ENCODE measurements around the gene CDC20B. TPM values are rescaled to one million over a fixed set of nuclear protein-coding genes. Genes with fewer than 3 reads are reported as not detected.

Gene CDC20B, protein sequence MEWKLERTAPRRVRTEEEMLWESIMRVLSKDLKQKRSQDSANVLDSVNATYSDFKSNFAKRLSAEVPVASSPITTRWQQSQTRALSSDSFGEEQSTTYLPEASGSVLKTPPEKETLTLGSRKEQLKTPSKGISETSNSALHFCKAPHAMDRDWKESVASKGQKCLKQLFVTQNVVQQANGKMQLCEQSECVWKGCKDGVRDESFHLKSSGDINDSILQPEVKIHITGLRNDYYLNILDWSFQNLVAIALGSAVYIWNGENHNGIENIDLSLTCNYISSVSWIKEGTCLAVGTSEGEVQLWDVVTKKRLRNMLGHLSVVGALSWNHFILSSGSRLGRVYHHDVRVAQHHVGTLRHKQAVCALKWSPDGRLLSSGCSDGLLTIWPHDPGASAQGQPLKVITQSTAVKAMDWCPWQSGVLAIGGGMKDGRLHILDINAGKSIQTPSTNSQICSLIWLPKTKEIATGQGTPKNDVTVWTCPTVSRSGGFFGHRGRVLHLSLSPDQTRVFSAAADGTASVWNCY
- total RNA-seq: 1 to 10 TPM in 3 of 6 donors, under 1 TPM in 3; 0.09 to 5.5 (median 1.5) TPM

DNA sequence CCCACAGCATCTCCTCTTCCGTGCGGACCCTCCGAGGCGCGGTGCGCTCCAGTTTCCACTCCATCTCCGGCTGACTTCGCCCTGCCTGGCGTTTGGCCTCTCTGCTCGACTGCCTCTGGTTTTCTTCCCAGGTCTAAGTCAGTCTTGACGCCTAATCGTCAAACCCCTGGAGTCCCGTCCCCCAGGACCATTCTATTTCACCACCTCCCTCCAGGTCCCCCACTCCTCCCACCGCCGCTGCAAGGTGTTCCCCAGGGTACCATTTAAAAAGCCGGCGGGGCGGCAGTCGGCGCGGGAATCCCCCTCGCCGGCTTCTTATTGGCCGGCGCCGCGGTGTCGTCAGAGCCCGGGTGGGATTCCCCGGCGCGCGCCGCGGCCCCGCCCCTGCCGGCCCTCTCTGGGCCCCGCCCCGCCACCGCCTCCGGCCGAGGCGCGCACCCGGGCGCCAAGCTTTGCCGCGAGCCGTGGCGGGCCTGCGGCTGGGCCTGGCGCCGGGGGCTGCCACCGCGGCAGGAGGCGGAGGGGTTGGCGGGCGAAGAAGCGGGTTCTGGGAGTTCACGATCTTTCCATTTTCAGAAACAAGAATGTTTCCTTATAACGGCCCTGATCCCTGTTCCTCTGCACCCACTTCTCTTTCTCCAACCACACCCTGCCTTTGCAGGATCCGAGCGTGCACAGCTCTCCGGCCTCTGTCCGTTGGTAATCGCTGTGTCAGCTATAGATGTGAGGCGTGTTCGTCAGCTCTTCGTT is at the start of gene CDC20B:
TSS of gene CDC20B (minus strand) at position 241 of the 750 bp plus-strand sequence. CDS start at position 64, 177 bp downstream.
- WGBS, 2 donors: 1% methylated on average over 40 to 67 of the region's 69 CpGs
- no peak within 1 kb of the TSS for H3K27ac ChIP-seq

DNA sequence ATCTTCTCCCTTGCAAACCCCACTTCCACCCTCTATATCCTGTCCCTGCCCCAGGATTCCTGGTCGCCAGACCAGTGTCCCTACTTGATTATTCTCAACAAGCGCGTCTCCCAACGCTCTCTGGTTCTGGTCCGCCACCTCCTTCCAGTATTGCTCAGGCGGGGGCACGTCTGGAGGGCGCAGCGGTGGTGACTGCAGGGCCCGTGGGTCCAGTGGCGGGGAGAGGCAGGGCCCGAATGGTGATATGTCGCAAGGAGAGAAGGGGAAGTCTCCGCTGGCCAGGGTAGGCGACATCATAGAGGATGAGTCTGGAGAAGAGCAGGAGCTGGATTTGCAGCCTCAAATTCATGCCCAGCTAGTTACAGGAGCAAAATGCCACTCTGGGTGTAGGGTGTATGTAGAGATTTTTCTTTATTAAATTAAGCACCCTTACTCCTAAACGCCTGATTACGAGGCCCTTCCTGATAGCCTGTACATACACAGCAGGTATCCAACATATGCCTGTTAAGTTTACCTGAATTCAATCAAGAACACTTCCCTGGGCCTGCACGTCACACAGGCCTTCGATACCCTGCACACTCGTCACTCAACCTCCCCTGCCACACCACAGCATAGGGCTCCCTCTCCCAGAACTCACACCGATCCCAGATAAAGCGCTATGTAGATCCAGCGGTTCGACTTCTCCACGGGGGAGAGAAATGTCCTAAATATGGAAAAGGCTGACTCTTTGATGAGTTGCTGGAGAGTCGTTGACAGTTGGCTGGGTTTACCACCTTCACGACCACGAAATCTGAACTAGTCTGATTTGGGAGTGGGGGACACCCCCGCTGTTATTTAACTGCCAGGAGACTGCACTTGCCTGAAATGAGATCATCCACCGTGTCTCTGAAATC is 49.4 kb upstream of the CDC20B start:
- TF ChIP-seq POLR2A (IDR thresholded peaks at IDR 0.05) (no peak), POLR2AphosphoS5 (IDR thresholded peaks at IDR 0.05) (no peak), EP300 (IDR thresholded peaks at IDR 0.05) (no peak)
- TF ChIP-seq, protein P1, sequence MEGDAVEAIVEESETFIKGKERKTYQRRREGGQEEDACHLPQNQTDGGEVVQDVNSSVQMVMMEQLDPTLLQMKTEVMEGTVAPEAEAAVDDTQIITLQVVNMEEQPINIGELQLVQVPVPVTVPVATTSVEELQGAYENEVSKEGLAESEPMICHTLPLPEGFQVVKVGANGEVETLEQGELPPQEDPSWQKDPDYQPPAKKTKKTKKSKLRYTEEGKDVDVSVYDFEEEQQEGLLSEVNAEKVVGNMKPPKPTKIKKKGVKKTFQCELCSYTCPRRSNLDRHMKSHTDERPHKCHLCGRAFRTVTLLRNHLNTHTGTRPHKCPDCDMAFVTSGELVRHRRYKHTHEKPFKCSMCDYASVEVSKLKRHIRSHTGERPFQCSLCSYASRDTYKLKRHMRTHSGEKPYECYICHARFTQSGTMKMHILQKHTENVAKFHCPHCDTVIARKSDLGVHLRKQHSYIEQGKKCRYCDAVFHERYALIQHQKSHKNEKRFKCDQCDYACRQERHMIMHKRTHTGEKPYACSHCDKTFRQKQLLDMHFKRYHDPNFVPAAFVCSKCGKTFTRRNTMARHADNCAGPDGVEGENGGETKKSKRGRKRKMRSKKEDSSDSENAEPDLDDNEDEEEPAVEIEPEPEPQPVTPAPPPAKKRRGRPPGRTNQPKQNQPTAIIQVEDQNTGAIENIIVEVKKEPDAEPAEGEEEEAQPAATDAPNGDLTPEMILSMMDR (IDR thresholded peaks at IDR 0.05): no peak
- H3K4me1 ChIP-seq: peaks cover 30 to 33% (median 32%) of the 10 kb centered on the region in 4 donors
- H3K27ac ChIP-seq: no peak overlapping the region
- peaks cover 0 to 74% (median 44%) of the 10 kb centered on the region in 4 donors for H3K27me3 ChIP-seq
- peak in 1 of 2 donors; percentile 40 for DNase-seq
- ATAC-seq (ENCODE audit: low FRiP score in 2 of 2): no peak
- H3K36me3 ChIP-seq: no peaks in the 10 kb centered on the region
- H3K9me3 ChIP-seq: no peaks in the 10 kb centered on the region
- 19 to 25% methylated on average over 30 of the region's 30 CpGs for WGBS, 2 donors
- no peak overlapping the region for H3K4me3 ChIP-seq

More for the DNA sequence above, at the start of gene CDC20B:
- peak; percentile 80 to 97 for ATAC-seq (ENCODE audit: low FRiP score in 2 of 2)
- peak; percentile 55 to 95 for DNase-seq
- Histone ChIP-seq H3K4me1 (peaks cover 27 to 36% (median 30%) of the 10 kb centered on the region in 4 donors), H3K9me3 (no peaks in the 10 kb centered on the region), H3K4me3 (peak within 1 kb of the TSS; percentile 24 to 58 (median 46)), H3K27me3 (peaks cover 0 to 37% (median 19%) of the 10 kb centered on the region in 4 donors), H3K36me3 (no peaks in the 10 kb centered on the region)
- no peak for TF ChIP-seq POLR2A (IDR thresholded peaks at IDR 0.05)
- no peak for TF ChIP-seq EP300 (IDR thresholded peaks at IDR 0.05)
- TF ChIP-seq, protein P1 (IDR thresholded peaks at IDR 0.05): no peak
- TF ChIP-seq POLR2AphosphoS5 (IDR thresholded peaks at IDR 0.05): no peak

DNA sequence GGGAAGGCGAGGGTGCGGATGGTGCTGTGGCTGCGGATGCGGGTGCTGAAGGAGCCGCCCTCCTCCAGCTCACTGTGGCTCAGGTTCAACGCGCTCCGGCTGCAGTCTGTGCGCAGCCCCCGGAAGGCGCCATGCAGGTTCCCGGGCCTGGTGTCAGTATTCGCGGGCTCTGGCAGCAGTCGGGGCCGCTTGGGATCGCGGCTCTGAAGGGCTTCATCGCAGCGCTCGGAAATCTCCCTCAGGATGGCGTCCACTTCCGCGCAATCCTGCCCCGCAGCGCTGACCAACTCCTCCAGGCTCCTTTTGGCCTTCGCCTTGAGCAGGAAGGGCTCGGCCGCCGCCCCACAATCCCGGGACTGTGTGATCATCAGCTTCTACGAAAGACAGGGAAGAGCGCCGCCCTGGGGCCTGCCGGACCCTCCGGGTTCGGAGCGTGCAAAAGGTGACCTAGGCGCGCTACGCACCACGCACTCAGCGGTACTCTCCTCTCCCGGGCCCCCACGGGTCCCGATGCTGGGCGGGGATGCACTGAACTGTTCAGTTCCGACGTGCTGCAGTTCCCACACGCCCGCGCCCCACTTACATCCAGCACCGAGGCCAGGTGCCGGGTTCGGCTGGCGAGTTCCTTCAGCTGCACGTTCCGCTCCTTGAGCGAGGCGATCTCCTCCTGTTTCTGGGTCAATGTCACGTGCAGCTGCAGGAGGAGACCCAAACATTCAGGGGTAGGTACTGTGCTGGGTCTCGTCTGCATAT is 47.6 kb upstream of the CDC20B start:
- TF ChIP-seq POLR2AphosphoS5 (IDR thresholded peaks at IDR 0.05) (no peak), EP300 (IDR thresholded peaks at IDR 0.05) (no peak), POLR2A (IDR thresholded peaks at IDR 0.05) (no peak)
- TF ChIP-seq, protein P1 (IDR thresholded peaks at IDR 0.05): no peak
- H3K36me3 ChIP-seq: no peaks in the 10 kb centered on the region
- peaks cover 18 to 21% (median 20%) of the 10 kb centered on the region in 4 donors for H3K4me1 ChIP-seq
- peak in 1 of 2 donors; percentile 51 for ATAC-seq (ENCODE audit: low FRiP score in 2 of 2)
- no peak overlapping the region for H3K27ac ChIP-seq
- H3K4me3 ChIP-seq: peak overlapping the region in 2 of 4 donors; percentile 10 to 23
- 9 to 10% methylated on average over 4 to 53 of the region's 62 CpGs for WGBS, 2 donors
- peaks cover 0 to 56% (median 30%) of the 10 kb centered on the region in 4 donors for H3K27me3 ChIP-seq
- H3K9me3 ChIP-seq: no peaks in the 10 kb centered on the region
- peak in 1 of 2 donors; percentile 78 for DNase-seq

DNA sequence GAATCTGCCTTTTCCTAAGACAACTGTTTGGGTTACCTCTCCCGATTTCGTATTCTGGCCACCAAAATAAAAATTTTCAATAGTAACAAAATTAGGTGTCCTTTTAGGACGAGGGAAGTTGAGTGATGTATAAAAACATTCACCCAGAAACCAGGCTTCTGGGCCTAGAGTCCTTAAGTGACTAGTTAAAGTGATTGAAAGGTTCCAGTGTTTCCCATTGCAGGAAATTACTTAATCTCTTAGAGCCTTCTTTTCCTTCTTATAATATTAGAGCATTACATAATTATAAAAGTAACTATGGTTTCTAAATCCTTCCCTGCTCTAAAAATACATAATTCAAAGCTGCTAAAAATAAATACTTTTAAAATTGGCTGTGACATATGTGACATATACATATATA is 46.8 kb upstream of the CDC20B start:
- TF ChIP-seq POLR2AphosphoS5 (IDR thresholded peaks at IDR 0.05) (no peak), EP300 (IDR thresholded peaks at IDR 0.05) (no peak), POLR2A (IDR thresholded peaks at IDR 0.05) (no peak)
- TF ChIP-seq, protein P1 (IDR thresholded peaks at IDR 0.05): no peak
- 79 to 85% methylated on average over 3 of the region's 3 CpGs for WGBS, 2 donors
- Histone ChIP-seq H3K27ac (no peak overlapping the region), H3K36me3 (no peaks in the 10 kb centered on the region), H3K4me1 (peaks cover 18 to 21% (median 20%) of the 10 kb centered on the region in 4 donors), H3K4me3 (no peak overlapping the region), H3K9me3 (no peaks in the 10 kb centered on the region), H3K27me3 (peaks cover 0 to 50% (median 29%) of the 10 kb centered on the region in 4 donors)
- DNase-seq (no peak), ATAC-seq (ENCODE audit: low FRiP score in 2 of 2) (no peak)

All from upper lobe of left lung (tissue), 6 donors.